Lower leg skin (tissue), 4 donors: Measurements from ENCODE around the gene APBA2. TPM values are rescaled to one million over a fixed set of nuclear protein-coding genes. Genes with fewer than 3 reads are reported as not detected.

Experiments used
- DNase-seq, 2 donors: peaks; one replicate each; pipeline ENCODE4 v3.0.0-alpha.2; 2019; ENCODE audit warnings: low spot score in 2 of 2
- H3K4me3 ChIP-seq: fragments of 200-600 bp; sonication (generic); 2 replicates; pipeline ENCODE4 v1.5.1; 2017; ENCODE audit warnings: mild to moderate bottlenecking, low read depth; ENCODE audit not compliant: poor library complexity, severe bottlenecking
- POLR2A ChIP-seq, 2 donors: fragments of 450-650 bp; IDR thresholded peaks; one replicate each; pipeline ENCODE4 v1.6.1; 2016 to 2017; ENCODE audit warnings: antibody characterized with exemption in 2 of 2, mild to moderate bottlenecking in 1 of 2, moderate library complexity in 1 of 2
- WGBS, 2 donors: methylation state at CpG; one replicate each; pipeline ENCODE4 v1.1.5; 2018; 5-methylcytosine and 5-hydroxymethylcytosine counted together
- intact Hi-C: fragments of 100-400 bp; cut with DNase I; formaldehyde crosslinking; loops from one replicate; pipeline ENCODE4 v1.15.0; 2023; ENCODE audit warnings: low total_unique reads
- total RNA-seq, 4 donors: library from RNA; depleted of rRNA; stranded (reverse); fragments of >200 nt; gene quantifications; one replicate each; pipeline ENCODE4 v1.1.0, GENCODE V29; 2016
- TF ChIP-seq, protein P1 (sequence below), 3 donors: fragments of 450-650 bp; IDR thresholded peaks; one replicate each; pipeline ENCODE4 v1.5.1; 2016; ENCODE audit warnings: antibody characterized with exemption in 3 of 3, mild to moderate bottlenecking in 3 of 3, moderate library complexity in 2 of 3

The APBA2 gene
- total RNA-seq, 4 donors from 2014 or later = 0.80 to 1.9 (median 1.6) TPM

DNA sequence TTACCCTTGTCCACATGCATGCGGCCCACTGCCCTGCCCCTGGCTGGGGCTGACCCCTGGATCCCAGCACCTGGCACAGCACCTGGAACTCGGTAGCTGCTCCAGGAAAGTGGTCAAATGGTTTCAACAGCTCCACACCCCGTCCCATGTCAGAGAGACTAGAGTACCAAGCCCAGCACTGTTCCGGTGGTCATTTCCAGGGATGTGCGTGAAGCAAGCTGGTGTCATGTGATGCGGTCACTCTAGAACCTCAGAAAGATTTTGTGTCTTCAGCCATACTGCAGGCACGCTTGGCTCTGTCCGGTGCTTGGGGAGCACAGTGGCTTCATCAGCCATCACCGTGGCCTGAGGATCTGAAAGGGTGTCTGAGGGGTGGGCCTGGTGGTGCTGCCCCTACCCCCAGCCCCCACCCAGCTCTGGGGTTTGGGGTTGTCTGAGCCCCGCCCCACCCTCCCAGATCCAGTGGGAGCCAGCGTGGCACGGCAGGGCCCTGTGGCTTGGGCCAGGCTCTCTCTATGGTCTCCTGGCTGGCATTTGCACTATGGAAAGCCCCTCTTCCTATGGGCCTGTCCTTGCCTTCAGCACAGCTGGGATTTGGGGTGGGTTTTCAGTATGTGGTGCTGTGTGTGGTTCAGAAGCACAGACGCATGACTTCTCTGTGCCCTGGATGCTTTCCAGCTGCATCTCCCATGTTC lies 15.3 kb downstream of the APBA2 start:
- no peak for TF ChIP-seq POLR2A (IDR thresholded peaks at IDR 0.05)
- TF ChIP-seq, protein P1, sequence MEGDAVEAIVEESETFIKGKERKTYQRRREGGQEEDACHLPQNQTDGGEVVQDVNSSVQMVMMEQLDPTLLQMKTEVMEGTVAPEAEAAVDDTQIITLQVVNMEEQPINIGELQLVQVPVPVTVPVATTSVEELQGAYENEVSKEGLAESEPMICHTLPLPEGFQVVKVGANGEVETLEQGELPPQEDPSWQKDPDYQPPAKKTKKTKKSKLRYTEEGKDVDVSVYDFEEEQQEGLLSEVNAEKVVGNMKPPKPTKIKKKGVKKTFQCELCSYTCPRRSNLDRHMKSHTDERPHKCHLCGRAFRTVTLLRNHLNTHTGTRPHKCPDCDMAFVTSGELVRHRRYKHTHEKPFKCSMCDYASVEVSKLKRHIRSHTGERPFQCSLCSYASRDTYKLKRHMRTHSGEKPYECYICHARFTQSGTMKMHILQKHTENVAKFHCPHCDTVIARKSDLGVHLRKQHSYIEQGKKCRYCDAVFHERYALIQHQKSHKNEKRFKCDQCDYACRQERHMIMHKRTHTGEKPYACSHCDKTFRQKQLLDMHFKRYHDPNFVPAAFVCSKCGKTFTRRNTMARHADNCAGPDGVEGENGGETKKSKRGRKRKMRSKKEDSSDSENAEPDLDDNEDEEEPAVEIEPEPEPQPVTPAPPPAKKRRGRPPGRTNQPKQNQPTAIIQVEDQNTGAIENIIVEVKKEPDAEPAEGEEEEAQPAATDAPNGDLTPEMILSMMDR (IDR thresholded peaks at IDR 0.05) = no peak

GRCh38 chr15:28901587-28901980 lies 15.8 kb downstream of the APBA2 start:
- peak in 1 of 2 donors; percentile 63 for DNase-seq
- no peak overlapping the region for H3K4me3 ChIP-seq
- no peak for TF ChIP-seq POLR2A (IDR thresholded peaks at IDR 0.05)
- WGBS, 2 donors = 48 to 53% methylated on average over 7 of the region's 7 CpGs
- intact Hi-C loops = no loop called here

More for the DNA sequence above, 15.3 kb downstream of the APBA2 start:
- WGBS, 2 donors = 86 to 91% methylated on average over 6 to 11 of the region's 13 CpGs
- DNase-seq = no peak
- intact Hi-C loops = no loop called here
- H3K4me3 ChIP-seq = no peak overlapping the region

DNA sequence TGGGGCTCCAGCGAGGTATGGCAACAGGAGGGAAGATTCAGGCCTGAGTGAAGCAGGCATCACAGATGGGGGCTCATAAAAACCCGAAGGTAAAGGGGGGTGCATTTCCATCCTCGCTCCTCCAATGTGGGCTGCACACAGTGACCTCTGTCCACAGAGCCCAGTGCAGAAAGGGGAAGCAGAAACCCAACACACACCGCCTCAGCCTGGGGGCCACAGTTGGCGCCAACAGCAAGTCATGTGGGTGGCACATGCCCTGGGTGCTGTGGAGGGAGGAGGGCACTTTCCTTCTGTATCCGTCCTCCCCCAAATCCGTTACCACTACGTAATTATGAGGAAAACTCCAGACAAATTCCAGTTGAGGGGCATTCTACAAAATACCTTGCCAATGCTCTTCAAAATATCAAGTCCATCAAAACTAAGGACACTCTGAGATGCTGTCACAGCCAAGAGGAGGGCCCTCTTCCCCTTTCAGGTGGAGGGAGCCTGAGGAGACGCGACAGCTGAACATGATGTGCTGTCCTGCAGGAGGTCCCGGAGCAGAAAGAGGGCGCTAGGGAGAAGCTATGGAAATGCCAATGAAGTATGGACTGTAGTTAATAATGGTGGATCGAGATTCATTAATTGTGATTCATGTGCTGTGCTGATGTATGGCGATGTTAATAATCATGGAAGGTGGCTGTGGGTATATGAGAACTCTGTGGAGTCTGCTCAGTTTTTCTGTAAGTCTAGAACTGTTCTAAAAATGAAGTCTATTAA lies 16.4 kb downstream of the APBA2 start:
- DNase-seq = peak in 1 of 2 donors; percentile 48
- WGBS, 2 donors = 90 to 94% methylated on average over 14 of the region's 14 CpGs
- no peak for TF ChIP-seq POLR2A (IDR thresholded peaks at IDR 0.05)
- TF ChIP-seq, protein P1 (IDR thresholded peaks at IDR 0.05) = no peak
- intact Hi-C loops = no loop called here
- H3K4me3 ChIP-seq = no peak overlapping the region

GRCh38 chr15:28902856-28903255 lies 17.1 kb downstream of the APBA2 start:
- TF ChIP-seq, protein P1 (IDR thresholded peaks at IDR 0.05) = no peak
- no peak for TF ChIP-seq POLR2A (IDR thresholded peaks at IDR 0.05)
- DNase-seq = peak in 1 of 2 donors; percentile 74
- H3K4me3 ChIP-seq = no peak overlapping the region
- 93% methylated on average over 5 of the region's 5 CpGs for WGBS, 2 donors
- intact Hi-C loops = no loop called here

DNA sequence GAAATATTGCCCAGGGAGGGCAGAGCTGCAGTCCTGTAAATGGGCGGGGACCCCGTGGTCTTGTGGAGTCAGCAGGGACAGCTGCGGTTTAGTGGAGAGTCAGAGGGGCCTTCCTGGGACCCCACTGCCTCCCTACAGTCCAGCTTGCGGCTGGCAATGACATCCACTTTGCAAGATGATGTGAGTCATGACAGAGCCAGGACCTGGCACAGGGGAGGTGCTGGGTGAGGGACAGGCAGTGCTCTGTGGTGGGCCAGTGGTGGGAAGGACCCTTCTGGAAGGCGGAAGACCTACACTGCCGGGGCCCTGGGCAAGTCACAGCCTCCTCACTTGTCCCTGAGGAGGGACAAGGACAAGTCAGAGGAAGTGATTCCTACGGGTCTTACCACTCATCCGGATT lies 17.8 kb downstream of the APBA2 start:
- 83 to 85% methylated on average over 8 of the region's 8 CpGs for WGBS, 2 donors
- peak in 1 of 2 donors; percentile 48 for DNase-seq
- TF ChIP-seq, protein P1 (IDR thresholded peaks at IDR 0.05) = no peak
- TF ChIP-seq POLR2A (IDR thresholded peaks at IDR 0.05) = no peak
- H3K4me3 ChIP-seq = no peak overlapping the region
- intact Hi-C loops = no loop called here

DNA sequence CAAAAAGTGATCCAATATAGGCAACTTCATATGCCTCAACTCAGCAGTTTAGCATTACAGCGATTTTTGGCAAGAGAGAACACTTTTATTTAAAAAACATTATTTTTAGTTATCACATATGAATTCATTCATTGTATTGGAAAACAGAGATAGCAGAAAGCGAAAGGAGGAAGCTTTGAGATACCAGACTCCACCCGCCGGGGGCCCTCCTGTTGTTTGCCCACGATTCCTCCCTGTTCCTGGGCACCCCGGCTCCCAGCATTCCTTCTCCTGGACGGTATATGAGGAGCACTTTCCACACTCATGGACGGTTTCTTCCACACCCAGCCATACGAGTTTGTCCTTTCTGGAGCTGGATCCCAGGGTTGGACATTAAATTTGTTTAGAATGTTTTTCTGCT lies 18.2 kb downstream of the APBA2 start:
- TF ChIP-seq POLR2A (IDR thresholded peaks at IDR 0.05) = no peak
- TF ChIP-seq, protein P1 (IDR thresholded peaks at IDR 0.05) = no peak
- WGBS, 2 donors = 53 to 58% methylated on average over 9 of the region's 9 CpGs
- peak in 1 of 2 donors; percentile 81 for DNase-seq
- no peak overlapping the region for H3K4me3 ChIP-seq
- intact Hi-C loops = no loop called here
